ENCODE results near the gene SND1. TPM values are rescaled to one million over a fixed set of nuclear protein-coding genes. Genes with fewer than 3 reads are reported as not detected.

SND1 gene
- 175 and 189 TPM in 2 replicates for total RNA-seq (2014; rRNA removed; shearing (Covaris generic))

GRCh38 chr7:127651556-127652332 lies at the start of gene SND1:
Gene SND1, plus strand, starts transcription at chr7:127652194. Its CDS starts 180 bp downstream, at chr7:127652374.

GRCh38 chr7:127618042-127618441 lies 34.0 kb upstream of the SND1 start, which contains the start of gene PAX4:
Gene PAX4, minus strand, starts transcription at chr7:127618142. Its CDS starts 2,214 bp downstream, at chr7:127615928.

GRCh38 chr7:128030654-128031611 lies 378.9 kb downstream of the SND1 start, which contains the start of gene LRRC4:
Gene LRRC4, minus strand, starts transcription at chr7:128031437. Its CDS starts 797 bp downstream, at chr7:128030640.

Small RNA genes within 50 kb of the gene (small RNA-seq; reads per million reads assigned to genes)
- not detected for gene MIR593

Other genes with a start within 250 kb of the SND1 start
- gene GCC1, start 66.6 kb upstream of the SND1 start, total RNA-seq (2014; rRNA removed; shearing (Covaris generic)) = 17.3 and 17.9 TPM in 2 replicates
- 161 and 188 TPM in 2 replicates for gene ARF5, start 63.8 kb upstream of the SND1 start, total RNA-seq (2014; rRNA removed; shearing (Covaris generic))
- 2.3 and 4.6 TPM in 2 replicates for gene FSCN3, start 58.5 kb upstream of the SND1 start, total RNA-seq (2014; rRNA removed; shearing (Covaris generic))
- gene PAX4, start 34.1 kb upstream of the SND1 start, total RNA-seq (2014; rRNA removed; shearing (Covaris generic)) = not detected in 2 replicates